Type B pancreatic cell (in vitro differentiated cells): ENCODE measurements around the gene PML. TPM values are rescaled to one million over a fixed set of nuclear protein-coding genes. Genes with fewer than 3 reads are reported as not detected.

Source experiments
- DNase-seq: peaks from one replicate; pipeline ENCODE4 v3.0.0; 2021; ENCODE audit warnings: mixed read lengths; ENCODE audit not compliant: unreplicated experiment; ENCODE audit errors: extremely low spot score
- H3K27ac Mint-ChIP-seq: 2 replicates; pipeline ENCODE4 v1.8.0; 2021; ENCODE audit warnings: mild to moderate bottlenecking, mixed read lengths
- H3K27me3 Mint-ChIP-seq: 2 replicates; pipeline ENCODE4 v1.8.0; 2021; ENCODE audit warnings: mixed read lengths
- H3K36me3 Mint-ChIP-seq: 2 replicates; pipeline ENCODE4 v1.8.0; 2021; ENCODE audit warnings: mixed read lengths
- H3K4me1 Mint-ChIP-seq: one replicate; pipeline ENCODE4 v1.8.0; 2021; ENCODE audit warnings: mixed read lengths; ENCODE audit not compliant: unreplicated experiment
- H3K4me3 Mint-ChIP-seq: 2 replicates; pipeline ENCODE4 v1.8.0; 2021; ENCODE audit warnings: mild to moderate bottlenecking, mixed read lengths
- H3K9me3 Mint-ChIP-seq: 2 replicates; pipeline ENCODE4 v1.8.0; 2021; ENCODE audit warnings: mixed read lengths
- CTCF ChIP-seq: fragments of 200-600 bp; sonication (generic); conservative IDR thresholded peaks from 2 replicates; pipeline ENCODE4 v1.5.0; 2021; ENCODE audit warnings: antibody characterized with exemption, mild to moderate bottlenecking
- total RNA-seq: library from RNA; stranded (reverse); gene quantifications from 2 replicates; pipeline ENCODE4 v1.2.1, GENCODE V29; 2021; ENCODE audit warnings: low replicate concordance

Gene PML
- total RNA-seq, 1 donor from 2014 or later = 29.8 TPM

GRCh38 chr15:74032046-74032445 lies 37.5 kb downstream of the PML start:
- H3K27me3 Mint-ChIP-seq = no peaks in the 10 kb centered on the region
- peaks cover 12% of the 10 kb centered on the region for H3K36me3 Mint-ChIP-seq
- H3K9me3 Mint-ChIP-seq = no peaks in the 10 kb centered on the region
- peaks cover 9% of the 10 kb centered on the region for H3K4me1 Mint-ChIP-seq
- no peak for DNase-seq
- TF ChIP-seq CTCF = no peak
- no peak overlapping the region for H3K4me3 Mint-ChIP-seq
- no peak overlapping the region for H3K27ac Mint-ChIP-seq

GRCh38 chr15:74032606-74033561 lies 38.4 kb downstream of the PML start:
- H3K4me1 Mint-ChIP-seq = peaks cover 14% of the 10 kb centered on the region
- no peak overlapping the region for H3K4me3 Mint-ChIP-seq
- no peaks in the 10 kb centered on the region for H3K9me3 Mint-ChIP-seq
- no peak for TF ChIP-seq CTCF
- no peaks in the 10 kb centered on the region for H3K27me3 Mint-ChIP-seq
- peaks cover 12% of the 10 kb centered on the region for H3K36me3 Mint-ChIP-seq
- no peak overlapping the region for H3K27ac Mint-ChIP-seq
- DNase-seq = no peak

DNA sequence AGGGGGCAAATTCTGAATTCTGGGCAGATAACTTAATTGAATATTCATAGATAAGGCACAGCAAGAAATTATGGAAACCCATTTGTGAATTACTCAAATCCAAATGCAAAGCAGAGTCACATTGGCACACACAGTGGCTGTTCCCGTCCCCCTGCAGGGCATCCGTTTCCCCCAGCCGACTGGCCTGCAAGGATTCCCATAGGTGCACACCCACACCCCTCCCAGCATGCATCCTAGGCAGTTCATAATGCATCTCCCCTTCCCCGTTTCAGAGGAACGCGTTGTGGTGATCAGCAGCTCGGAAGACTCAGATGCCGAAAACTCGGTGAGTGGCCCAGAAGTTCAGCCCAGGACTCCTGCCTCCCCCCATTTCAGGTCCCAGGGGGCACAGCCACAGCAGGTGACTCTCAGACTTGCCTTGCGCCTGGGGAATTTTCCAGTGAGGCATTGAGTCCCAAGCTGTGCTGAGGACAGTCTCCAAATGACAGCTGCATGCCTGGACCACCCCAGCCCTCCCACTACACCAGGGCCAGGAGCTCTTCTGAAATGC lies 39.8 kb downstream of the PML start:
- no peaks in the 10 kb centered on the region for H3K9me3 Mint-ChIP-seq
- no peaks in the 10 kb centered on the region for H3K27me3 Mint-ChIP-seq
- no peak for DNase-seq
- H3K4me1 Mint-ChIP-seq = peaks cover 14% of the 10 kb centered on the region
- no peak overlapping the region for H3K27ac Mint-ChIP-seq
- no peak for TF ChIP-seq CTCF
- no peak overlapping the region for H3K4me3 Mint-ChIP-seq
- H3K36me3 Mint-ChIP-seq = peaks cover 8% of the 10 kb centered on the region

- DNase-seq = no peak
- H3K27ac Mint-ChIP-seq = no peak overlapping the region
Measured at GRCh38 chr15:74035121-74036017, 40.9 kb downstream of the PML start.

More at GRCh38 chr15:74035121-74036017, 40.9 kb downstream of the PML start:
- H3K27me3 Mint-ChIP-seq = no peaks in the 10 kb centered on the region
- TF ChIP-seq CTCF = no peak
- H3K4me3 Mint-ChIP-seq = no peak overlapping the region
- peaks cover 14% of the 10 kb centered on the region for H3K4me1 Mint-ChIP-seq
- peaks cover 8% of the 10 kb centered on the region for H3K36me3 Mint-ChIP-seq
- no peaks in the 10 kb centered on the region for H3K9me3 Mint-ChIP-seq
